ENCODE results near the gene CA12. TPM values are rescaled to one million over a fixed set of nuclear protein-coding genes. Genes with fewer than 3 reads are reported as not detected.
"Not testable (repeated sequence)": the region's sequence is repeated elsewhere in the genome, so short reads cannot be mapped to it uniquely, and the experiment has no call there.

The CA12 gene
- total RNA-seq, 4 donors from 2014 or later: 13.3 to 46.7 (median 17.5) TPM

GRCh38 chr15:63421433-63421832, 39.8 kb upstream of the CA12 start:
- Histone ChIP-seq H3K9me3 (peaks cover 0 to under 1% (median 0%) of the 10 kb centered on the region in 3 donors), H3K4me3 (no peak overlapping the region), H3K27ac (no peak overlapping the region), H3K4me1 (peaks cover 0 to 10% (median 0%) of the 10 kb centered on the region in 3 donors), H3K36me3 (no peaks in the 10 kb centered on the region), H3K27me3 (no peaks in the 10 kb centered on the region)
- TF ChIP-seq CTCF (IDR thresholded peaks at IDR 0.05): no peak
- TF ChIP-seq POLR2AphosphoS5 (IDR thresholded peaks at IDR 0.05): no peak
- no peak for TF ChIP-seq POLR2A (IDR thresholded peaks at IDR 0.05)
- no peak for TF ChIP-seq EP300 (IDR thresholded peaks at IDR 0.05)
- WGBS, 2 donors (ENCODE audit: low coverage in 1 of 2): 84 to 98% methylated on average over 2 to 3 of the region's 3 CpGs
- no peak for ATAC-seq

GRCh38 chr15:63420333-63420747, 38.7 kb upstream of the CA12 start:
- no peaks in the 10 kb centered on the region for H3K9me3 ChIP-seq
- H3K36me3 ChIP-seq: no peaks in the 10 kb centered on the region
- H3K27ac ChIP-seq: no peak overlapping the region
- H3K27me3 ChIP-seq: no peaks in the 10 kb centered on the region
- peaks cover 0 to 10% (median 0%) of the 10 kb centered on the region in 3 donors for H3K4me1 ChIP-seq
- H3K4me3 ChIP-seq: no peak overlapping the region
- TF ChIP-seq POLR2A (IDR thresholded peaks at IDR 0.05) (no peak), POLR2AphosphoS5 (IDR thresholded peaks at IDR 0.05) (no peak), CTCF (IDR thresholded peaks at IDR 0.05) (no peak), EP300 (IDR thresholded peaks at IDR 0.05) (no peak)
- WGBS, 2 donors (ENCODE audit: low coverage in 1 of 2): 80 to 85% methylated on average over 3 to 4 of the region's 5 CpGs
- ATAC-seq: no peak

GRCh38 chr15:63418811-63419210, 37.2 kb upstream of the CA12 start:
- Histone ChIP-seq H3K27me3 (no peaks in the 10 kb centered on the region), H3K4me3 (no peak overlapping the region), H3K36me3 (no peaks in the 10 kb centered on the region), H3K4me1 (peaks cover 0 to 10% (median 0%) of the 10 kb centered on the region in 3 donors), H3K27ac (peak overlapping the region in 1 of 4 donors; percentile 10), H3K9me3 (no peaks in the 10 kb centered on the region)
- WGBS, 2 donors (ENCODE audit: low coverage in 1 of 2): 42 to 55% methylated on average over 8 of the region's 8 CpGs
- no peak for TF ChIP-seq POLR2A (IDR thresholded peaks at IDR 0.05)
- no peak for TF ChIP-seq EP300 (IDR thresholded peaks at IDR 0.05)
- no peak for TF ChIP-seq POLR2AphosphoS5 (IDR thresholded peaks at IDR 0.05)
- no peak for TF ChIP-seq CTCF (IDR thresholded peaks at IDR 0.05)
- ATAC-seq: no peak

GRCh38 chr15:63417721-63418120, 36.1 kb upstream of the CA12 start:
- Histone ChIP-seq H3K27ac (no peak overlapping the region), H3K4me3 (no peak overlapping the region), H3K27me3 (no peaks in the 10 kb centered on the region), H3K9me3 (no peaks in the 10 kb centered on the region), H3K4me1 (peaks cover 0 to 10% (median 0%) of the 10 kb centered on the region in 3 donors), H3K36me3 (no peaks in the 10 kb centered on the region)
- 92 to 95% methylated on average over 3 to 4 of the region's 4 CpGs for WGBS, 2 donors (ENCODE audit: low coverage in 1 of 2)
- ATAC-seq: no peak
- TF ChIP-seq POLR2A (IDR thresholded peaks at IDR 0.05) (no peak), POLR2AphosphoS5 (IDR thresholded peaks at IDR 0.05) (no peak), EP300 (IDR thresholded peaks at IDR 0.05) (no peak), CTCF (IDR thresholded peaks at IDR 0.05) (no peak)

GRCh38 chr15:63417274-63417673, 35.6 kb upstream of the CA12 start:
- not testable (repeated sequence) for H3K27me3 ChIP-seq, H3K36me3 ChIP-seq, H3K27ac ChIP-seq, ATAC-seq, H3K4me3 ChIP-seq, H3K9me3 ChIP-seq
- WGBS, 2 donors (ENCODE audit: low coverage in 1 of 2): 90 to 99% methylated on average over 4 to 18 of the region's 21 CpGs
- peaks cover 0 to 10% (median 0%) of the 10 kb centered on the region in 3 donors for H3K4me1 ChIP-seq
